GM19193 (cell line): Measurements from ENCODE around the gene UBE2H.

Source experiments
- POLR2A ChIP-seq: IDR thresholded peaks from 4 replicates; pipeline ENCODE4 v1.6.1; 2011; ENCODE audit not compliant: insufficient read depth, insufficient read length; ENCODE audit errors: extremely low read depth

The UBE2H gene

GRCh38 chr7:129926618-129927017 is 26.1 kb downstream of the UBE2H start:
- TF ChIP-seq POLR2A: no peak

- no peak for TF ChIP-seq POLR2A
Measured at GRCh38 chr7:129925416-129926002, 27.3 kb downstream of the UBE2H start.

GRCh38 chr7:129924602-129925001 is 28.2 kb downstream of the UBE2H start:
- no peak for TF ChIP-seq POLR2A

GRCh38 chr7:129923709-129924108 is 29.1 kb downstream of the UBE2H start:
- no peak for TF ChIP-seq POLR2A

GRCh38 chr7:129919492-129919891 is 33.3 kb downstream of the UBE2H start:
- TF ChIP-seq POLR2A: no peak

GRCh38 chr7:129918922-129919321 is 33.8 kb downstream of the UBE2H start:
- TF ChIP-seq POLR2A: no peak

GRCh38 chr7:129917934-129918333 is 34.8 kb downstream of the UBE2H start:
- no peak for TF ChIP-seq POLR2A

- no peak for TF ChIP-seq POLR2A
Measured at GRCh38 chr7:129914536-129915272, 38.1 kb downstream of the UBE2H start.

GRCh38 chr7:129913428-129913827 is 39.3 kb downstream of the UBE2H start:
- no peak for TF ChIP-seq POLR2A

GRCh38 chr7:129911790-129912189 is 41.0 kb downstream of the UBE2H start:
- no peak for TF ChIP-seq POLR2A

- TF ChIP-seq POLR2A: no peak
Measured at GRCh38 chr7:129909669-129910068, 43.1 kb downstream of the UBE2H start.

GRCh38 chr7:129908181-129908580 is 44.6 kb downstream of the UBE2H start:
- TF ChIP-seq POLR2A: no peak

GRCh38 chr7:129907122-129907736 is 45.5 kb downstream of the UBE2H start:
- TF ChIP-seq POLR2A: no peak

- no peak for TF ChIP-seq POLR2A
Measured at GRCh38 chr7:129906700-129907099, 46.1 kb downstream of the UBE2H start.

GRCh38 chr7:129903935-129904334 is 48.8 kb downstream of the UBE2H start:
- TF ChIP-seq POLR2A: no peak
